ENCODE data around the gene SMTN. TPM values are rescaled to one million over a fixed set of nuclear protein-coding genes. Genes with fewer than 3 reads are reported as not detected.
"Not testable (repeated sequence)": the region's sequence is repeated elsewhere in the genome, so short reads cannot be mapped to it uniquely, and the experiment has no call there.

The SMTN gene
- total RNA-seq, 1 donor from 2014 or later, result 55.0 TPM

GRCh38 chr22:31107894-31108218 is 26.7 kb downstream of the SMTN start:
- Mint-ChIP-seq H3K27ac (ENCODE audit: unreplicated experiment) (no peak overlapping the region), H3K36me3 (ENCODE audit: low read depth) (no peaks in the 10 kb centered on the region), H3K9me3 (no peaks in the 10 kb centered on the region), H3K27me3 (ENCODE audit: low read depth) (peaks cover 14% of the 10 kb centered on the region), H3K4me1 (peaks cover 6% of the 10 kb centered on the region), H3K4me3 (peak overlapping the region; percentile 78)
- TF ChIP-seq, protein P1, sequence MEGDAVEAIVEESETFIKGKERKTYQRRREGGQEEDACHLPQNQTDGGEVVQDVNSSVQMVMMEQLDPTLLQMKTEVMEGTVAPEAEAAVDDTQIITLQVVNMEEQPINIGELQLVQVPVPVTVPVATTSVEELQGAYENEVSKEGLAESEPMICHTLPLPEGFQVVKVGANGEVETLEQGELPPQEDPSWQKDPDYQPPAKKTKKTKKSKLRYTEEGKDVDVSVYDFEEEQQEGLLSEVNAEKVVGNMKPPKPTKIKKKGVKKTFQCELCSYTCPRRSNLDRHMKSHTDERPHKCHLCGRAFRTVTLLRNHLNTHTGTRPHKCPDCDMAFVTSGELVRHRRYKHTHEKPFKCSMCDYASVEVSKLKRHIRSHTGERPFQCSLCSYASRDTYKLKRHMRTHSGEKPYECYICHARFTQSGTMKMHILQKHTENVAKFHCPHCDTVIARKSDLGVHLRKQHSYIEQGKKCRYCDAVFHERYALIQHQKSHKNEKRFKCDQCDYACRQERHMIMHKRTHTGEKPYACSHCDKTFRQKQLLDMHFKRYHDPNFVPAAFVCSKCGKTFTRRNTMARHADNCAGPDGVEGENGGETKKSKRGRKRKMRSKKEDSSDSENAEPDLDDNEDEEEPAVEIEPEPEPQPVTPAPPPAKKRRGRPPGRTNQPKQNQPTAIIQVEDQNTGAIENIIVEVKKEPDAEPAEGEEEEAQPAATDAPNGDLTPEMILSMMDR (conservative IDR thresholded peaks at IDR 0.05), result peak; percentile 9
- DNase-seq (ENCODE audit: low read depth, low spot score), result no peak

- not testable (repeated sequence) for DNase-seq (ENCODE audit: low read depth, low spot score); H3K4me1 Mint-ChIP-seq; H3K27ac Mint-ChIP-seq (ENCODE audit: unreplicated experiment); H3K9me3 Mint-ChIP-seq; H3K36me3 Mint-ChIP-seq (ENCODE audit: low read depth); H3K27me3 Mint-ChIP-seq (ENCODE audit: low read depth); H3K4me3 Mint-ChIP-seq
These were observed 31.5 kb downstream of the SMTN start for GRCh38 chr22:31112547-31113091.

GRCh38 chr22:31118046-31118820 is 37.1 kb downstream of the SMTN start:
- no peak overlapping the region for H3K27ac Mint-ChIP-seq (ENCODE audit: unreplicated experiment)
- no peak for DNase-seq (ENCODE audit: low read depth, low spot score)
- TF ChIP-seq, protein P1 (conservative IDR thresholded peaks at IDR 0.05), result no peak
- no peaks in the 10 kb centered on the region for H3K9me3 Mint-ChIP-seq
- no peaks in the 10 kb centered on the region for H3K36me3 Mint-ChIP-seq (ENCODE audit: low read depth)
- peaks cover 3% of the 10 kb centered on the region for H3K4me1 Mint-ChIP-seq
- H3K27me3 Mint-ChIP-seq (ENCODE audit: low read depth), result no peaks in the 10 kb centered on the region
- H3K4me3 Mint-ChIP-seq, result no peak overlapping the region

- Mint-ChIP-seq H3K9me3 (no peaks in the 10 kb centered on the region), H3K27me3 (ENCODE audit: low read depth) (no peaks in the 10 kb centered on the region), H3K4me3 (no peak overlapping the region), H3K36me3 (ENCODE audit: low read depth) (no peaks in the 10 kb centered on the region), H3K4me1 (peaks cover 11% of the 10 kb centered on the region), H3K27ac (ENCODE audit: unreplicated experiment) (peak overlapping the region; percentile 52)
- no peak for DNase-seq (ENCODE audit: low read depth, low spot score)
- TF ChIP-seq, protein P1 (conservative IDR thresholded peaks at IDR 0.05), result no peak
These were observed 38.1 kb downstream of the SMTN start for GRCh38 chr22:31119026-31119717.

- H3K27ac Mint-ChIP-seq (ENCODE audit: unreplicated experiment), result no peak overlapping the region
- DNase-seq (ENCODE audit: low read depth, low spot score), result no peak
- H3K9me3 Mint-ChIP-seq, result no peaks in the 10 kb centered on the region
- no peak overlapping the region for H3K4me3 Mint-ChIP-seq
- no peaks in the 10 kb centered on the region for H3K27me3 Mint-ChIP-seq (ENCODE audit: low read depth)
- H3K36me3 Mint-ChIP-seq (ENCODE audit: low read depth), result no peaks in the 10 kb centered on the region
- H3K4me1 Mint-ChIP-seq, result peaks cover 11% of the 10 kb centered on the region
- TF ChIP-seq, protein P1 (conservative IDR thresholded peaks at IDR 0.05), result no peak
These were observed 39.1 kb downstream of the SMTN start for GRCh38 chr22:31120230-31120629.

DNA sequence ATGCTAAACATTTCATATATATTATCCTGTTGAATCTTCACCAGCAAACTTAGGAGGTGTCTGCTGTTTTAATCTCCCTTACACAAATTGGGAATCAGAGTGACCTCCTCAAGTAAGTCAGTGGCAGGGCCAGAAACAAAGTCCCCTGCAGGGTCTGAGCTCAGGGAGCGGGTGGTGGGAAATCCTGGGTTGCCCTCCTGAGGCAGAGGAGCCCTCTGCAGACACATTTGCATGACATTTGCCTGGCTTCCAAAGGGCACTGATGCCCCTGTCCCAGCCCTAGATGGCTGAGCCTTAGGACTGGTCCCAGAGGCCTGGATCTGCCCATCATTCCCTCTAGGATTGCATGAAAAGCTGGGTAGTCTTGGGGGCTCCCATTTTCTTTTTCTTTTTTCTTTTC is 39.5 kb downstream of the SMTN start:
- H3K27me3 Mint-ChIP-seq (ENCODE audit: low read depth), result no peaks in the 10 kb centered on the region
- H3K4me3 Mint-ChIP-seq, result no peak overlapping the region
- no peaks in the 10 kb centered on the region for H3K36me3 Mint-ChIP-seq (ENCODE audit: low read depth)
- H3K9me3 Mint-ChIP-seq, result no peaks in the 10 kb centered on the region
- TF ChIP-seq, protein P1 (conservative IDR thresholded peaks at IDR 0.05), result no peak
- no peak overlapping the region for H3K27ac Mint-ChIP-seq (ENCODE audit: unreplicated experiment)
- H3K4me1 Mint-ChIP-seq, result peaks cover 11% of the 10 kb centered on the region
- DNase-seq (ENCODE audit: low read depth, low spot score), result no peak

Data from neural crest cell (in vitro differentiated cells).